ENCODE measurements around the gene CTSG.
"Not testable (repeated sequence)": the region's sequence is repeated elsewhere in the genome, so short reads cannot be mapped to it uniquely, and the experiment has no call there.

CTSG gene

GRCh38 chr14:24535737-24536136 lies 40.3 kb downstream of the CTSG start:
- no peak for DNase-seq

DNA sequence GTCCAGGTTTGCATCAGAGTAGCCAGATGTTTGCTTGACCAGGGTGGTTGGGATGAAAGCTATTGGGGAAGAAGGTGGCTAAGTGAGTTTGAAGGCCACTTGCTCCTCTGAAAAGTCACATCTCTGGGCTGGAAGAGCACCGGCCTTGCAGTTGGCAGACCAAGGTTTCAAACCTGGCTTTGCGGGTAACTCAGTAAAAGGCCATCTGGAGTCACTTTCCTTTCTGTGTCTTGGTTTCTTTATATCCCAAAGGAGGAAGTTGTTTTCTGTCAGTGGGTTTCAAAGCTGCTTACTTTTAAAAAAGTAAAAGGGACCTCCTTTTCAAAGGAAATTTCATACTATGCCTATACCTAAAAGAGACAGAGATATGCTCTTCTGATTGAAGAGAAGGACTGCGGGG lies 41.8 kb downstream of the CTSG start:
- DNase-seq, result no peak

GRCh38 chr14:24525877-24526620 lies 50.0 kb downstream of the CTSG start:
- not testable (repeated sequence) for DNase-seq
